Pulmonary artery endothelial cell (primary cell): ENCODE results near the gene NUP43. TPM values are rescaled to one million over a fixed set of nuclear protein-coding genes. Genes with fewer than 3 reads are reported as not detected.
"Not testable (repeated sequence)": the region's sequence is repeated elsewhere in the genome, so short reads cannot be mapped to it uniquely, and the experiment has no call there.

ENCODE experiments used
- DNase-seq: peaks from one replicate; pipeline ENCODE4 v3.0.0-alpha.2; 2011; ENCODE audit warnings: low read depth, low spot score
- total RNA-seq: library from RNA; depleted of rRNA; stranded (reverse); fragments of >200 nt; gene quantifications from 2 replicates; pipeline ENCODE4 v1.2.3, GENCODE V29; 2014

NUP43 gene
- total RNA-seq, 1 donor from 2014 or later = 33.2 TPM

DNA sequence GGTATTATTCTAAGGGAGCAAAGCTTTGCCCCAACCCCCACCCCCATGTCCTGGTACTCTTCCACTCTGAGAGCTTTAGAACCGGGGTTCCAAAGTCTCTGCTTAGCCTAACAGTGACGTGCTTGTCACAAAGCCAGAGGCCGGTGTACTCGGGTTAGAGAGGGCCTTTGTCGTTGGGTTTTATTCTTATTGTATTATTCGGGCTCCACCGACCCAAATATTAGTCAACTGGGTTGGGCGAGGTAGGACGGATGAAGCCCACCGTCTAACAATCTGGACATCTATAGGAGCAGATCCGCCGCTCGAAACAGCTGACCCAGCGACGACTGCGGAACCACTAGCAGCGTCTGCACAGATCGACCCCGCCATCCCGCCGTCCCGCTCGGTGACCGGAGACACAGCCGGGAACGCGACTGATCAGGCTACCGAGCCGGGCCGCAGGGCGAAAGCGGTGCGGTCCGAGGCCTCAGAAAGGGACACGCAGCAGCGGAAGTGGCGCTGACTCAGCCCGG, 2.8 kb upstream of the NUP43 start:
- DNase-seq = not testable (repeated sequence)

DNA sequence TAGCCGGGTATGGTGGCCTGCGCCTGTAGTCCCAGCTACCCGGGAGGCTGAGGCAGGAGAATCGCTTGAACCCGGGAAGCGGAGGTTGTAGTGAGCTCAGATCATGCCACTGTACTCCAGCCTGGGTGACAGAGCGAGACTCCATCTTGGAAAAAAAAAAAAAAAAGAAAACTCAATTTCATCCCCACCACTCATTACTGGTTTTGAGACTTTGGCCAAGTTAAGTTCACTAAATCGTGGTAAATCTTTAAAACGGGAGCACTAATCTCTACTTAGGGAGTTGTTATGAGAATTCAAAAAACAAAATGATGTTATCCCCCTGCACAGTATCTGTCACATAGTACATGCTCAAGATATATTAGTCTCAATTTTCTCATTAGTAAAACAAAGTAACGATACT, 1.1 kb downstream of the NUP43 start:
- DNase-seq = not testable (repeated sequence)

DNA sequence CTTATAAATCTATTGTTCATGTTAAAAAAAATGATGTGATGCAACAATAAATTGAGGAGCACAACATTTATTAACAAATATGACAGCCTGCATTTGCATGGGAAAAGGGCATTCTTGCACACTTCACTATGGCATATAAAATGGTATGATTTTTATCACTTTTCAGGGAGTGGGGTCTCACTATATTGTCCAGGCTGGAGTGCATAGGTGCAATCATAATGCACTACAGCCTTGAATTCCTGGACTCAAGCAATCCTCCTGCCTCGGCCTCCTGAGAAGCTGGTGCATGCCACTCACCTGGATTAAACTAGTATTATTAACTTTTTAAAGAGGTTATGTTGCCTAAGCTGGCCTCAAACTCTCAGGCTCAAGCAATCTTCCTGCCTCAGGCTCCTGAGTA, 11.4 kb downstream of the NUP43 start:
- no peak for DNase-seq

DNA sequence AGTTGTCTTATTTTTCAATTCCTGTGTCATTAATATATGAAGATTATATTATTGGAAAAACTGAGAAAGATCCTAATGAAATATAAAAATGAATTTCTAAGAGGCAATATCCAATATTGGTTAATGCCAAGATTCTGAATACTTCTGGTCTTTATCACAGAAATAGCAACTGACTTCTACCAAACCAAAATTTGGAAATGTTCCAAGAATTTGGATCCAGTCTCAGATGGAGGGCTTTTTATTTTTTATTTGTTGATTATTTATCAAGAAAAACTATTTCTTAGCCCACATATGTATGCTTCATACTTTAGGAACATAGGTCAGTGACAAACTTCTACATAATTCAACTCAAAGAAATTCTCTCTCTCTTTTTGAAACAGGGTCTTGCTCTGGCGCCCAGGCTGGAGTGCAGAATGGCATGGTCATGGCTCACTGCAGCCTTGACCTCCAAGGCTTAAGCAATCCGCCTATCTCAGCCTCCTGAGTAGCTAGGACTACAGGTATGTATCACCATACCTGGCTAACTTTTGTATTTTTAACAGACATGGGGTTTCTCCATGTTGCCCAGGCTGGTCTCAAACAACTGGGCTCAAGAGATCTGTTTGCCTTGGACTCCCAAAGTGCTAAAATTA, 13.1 kb downstream of the NUP43 start:
- DNase-seq = no peak

GRCh38 chr6:149729824-149730223, 16.5 kb downstream of the NUP43 start:
- DNase-seq = no peak

- no peak for DNase-seq
These were observed 17.7 kb downstream of the NUP43 start for GRCh38 chr6:149728499-149729234.

- DNase-seq = no peak
These were observed 18.4 kb downstream of the NUP43 start for GRCh38 chr6:149727793-149728498.

GRCh38 chr6:149725785-149726184, 20.5 kb downstream of the NUP43 start:
- no peak for DNase-seq

DNA sequence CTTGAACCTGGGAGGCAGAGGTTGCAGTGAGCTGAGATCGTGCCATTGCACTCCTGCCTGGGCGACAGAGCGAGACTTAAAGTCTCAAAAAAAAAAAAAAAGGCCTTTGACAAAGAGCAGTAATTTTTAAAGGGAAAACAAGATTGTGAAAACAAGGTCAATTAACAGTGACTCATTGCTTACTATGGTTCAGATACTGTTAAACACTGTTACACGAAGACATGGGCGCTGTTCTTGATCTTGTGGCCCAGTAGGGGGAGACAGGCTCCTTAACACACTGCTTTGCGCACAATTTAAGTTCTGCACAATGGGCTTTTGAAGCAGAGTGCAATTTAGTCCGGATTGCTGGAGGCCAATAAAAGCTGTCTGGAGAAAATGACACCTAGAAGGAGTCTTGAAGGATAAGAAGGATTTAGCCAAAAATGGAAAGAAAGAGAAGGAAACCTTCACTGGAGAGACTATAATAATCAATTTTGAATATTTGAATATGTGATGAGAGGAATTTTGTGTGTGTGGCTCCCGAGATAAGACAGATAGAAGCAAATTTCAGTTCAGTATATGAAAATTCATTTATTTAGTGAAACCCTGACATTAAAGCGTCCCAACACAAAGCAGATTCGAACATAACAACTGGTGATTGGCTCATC, 22.4 kb downstream of the NUP43 start:
- DNase-seq = peak; percentile 44

DNA sequence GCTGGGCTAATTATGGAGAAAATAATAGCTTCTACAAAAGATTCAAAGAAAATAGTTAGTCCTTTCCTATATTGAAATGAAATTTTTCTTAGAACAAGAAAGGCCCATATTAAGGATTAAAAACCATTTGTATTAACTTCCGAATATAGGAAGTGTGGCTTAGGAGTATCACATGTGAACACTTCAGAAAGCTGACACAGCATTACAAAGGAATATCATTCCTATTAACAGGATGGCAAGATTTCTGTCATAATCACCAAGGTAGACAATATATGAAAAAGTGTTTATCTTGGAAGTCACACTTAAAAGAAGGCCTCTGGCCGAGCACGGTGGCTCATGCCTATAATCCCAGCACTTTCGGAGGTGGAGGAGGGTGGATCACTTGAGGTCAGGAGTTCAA, 23.1 kb downstream of the NUP43 start:
- no peak for DNase-seq

- no peak for DNase-seq
These were observed 26.8 kb downstream of the NUP43 start for GRCh38 chr6:149719531-149719930.

- DNase-seq = peak; percentile 32
These were observed 28.5 kb downstream of the NUP43 start, which contains the start of gene LATS1 for GRCh38 chr6:149717588-149718458. Gene LATS1 (minus strand): TSS chr6:149718101. CDS start chr6:149702126, 15,975 bp downstream.

DNA sequence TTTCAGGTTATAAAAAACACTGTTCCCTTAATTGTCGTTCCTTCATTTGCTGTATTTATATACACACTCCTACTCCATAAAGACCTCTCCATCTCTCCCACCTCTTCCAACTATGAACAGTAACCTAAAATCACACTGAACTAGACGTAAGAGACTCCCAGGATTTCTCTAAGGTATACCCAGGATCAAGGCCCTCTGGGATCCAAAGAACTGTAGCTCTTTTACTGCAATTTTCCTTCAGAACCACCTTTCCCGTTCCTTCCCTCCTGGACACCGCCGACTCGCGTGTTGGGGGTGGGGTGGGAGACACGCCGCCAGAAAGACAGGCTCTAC, 29.1 kb downstream of the NUP43 start:
- no peak for DNase-seq

GRCh38 chr6:149716181-149716963, 30.0 kb downstream of the NUP43 start:
- DNase-seq = no peak

GRCh38 chr6:149714442-149714841, 31.9 kb downstream of the NUP43 start:
- DNase-seq = no peak

DNA sequence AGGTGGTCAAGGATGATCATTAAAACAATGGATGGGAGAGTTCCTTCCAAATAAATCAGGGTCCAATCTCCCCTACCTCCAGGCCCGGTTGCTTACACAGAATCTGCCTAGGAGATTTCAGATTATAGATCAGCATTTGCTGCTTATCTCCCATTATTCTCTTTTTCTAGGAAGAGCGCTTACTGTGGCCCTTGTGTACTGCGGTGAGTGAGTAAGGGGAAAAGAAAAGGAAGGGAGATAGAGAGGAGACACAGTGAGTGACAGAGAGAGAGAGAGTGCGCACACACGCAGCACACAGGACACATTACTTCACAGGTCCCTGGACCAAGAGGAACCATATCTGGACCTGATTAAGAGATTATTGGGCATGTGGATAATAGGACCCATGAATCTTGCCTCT, 34.6 kb downstream of the NUP43 start:
- no peak for DNase-seq

GRCh38 chr6:149701714-149702113, 44.6 kb downstream of the NUP43 start:
- DNase-seq = no peak

DNA sequence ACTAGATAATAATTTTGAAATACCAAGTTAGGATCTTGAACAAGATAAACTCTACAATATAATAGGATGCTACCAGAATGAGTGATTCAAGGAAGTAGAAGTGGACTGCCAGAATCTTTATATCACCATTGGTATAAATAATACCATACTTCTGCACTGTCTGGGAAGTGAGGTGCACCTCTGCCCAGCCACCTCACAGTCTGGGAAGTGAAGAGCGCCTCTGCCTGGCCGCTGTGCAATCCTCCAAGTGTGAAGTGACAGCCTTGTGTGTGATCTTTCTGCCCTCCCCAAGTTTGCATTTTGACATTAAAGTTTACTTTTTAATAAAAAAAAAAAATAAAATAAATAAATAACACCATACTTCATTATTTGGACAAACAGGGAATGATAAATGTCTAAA, 47.2 kb downstream of the NUP43 start:
- DNase-seq = no peak

GRCh38 chr6:149698175-149698574, 48.2 kb downstream of the NUP43 start:
- DNase-seq = no peak

- DNase-seq = no peak
These were observed 49.4 kb downstream of the NUP43 start for GRCh38 chr6:149696901-149697300.
